Measurements from ENCODE around the gene DOCK10. TPM values are rescaled to one million over a fixed set of nuclear protein-coding genes. Genes with fewer than 3 reads are reported as not detected.

The DOCK10 gene
- total RNA-seq, 6 experiments from 2014 or later: 61.1 to 78.8 (median 75.8) TPM

- Mint-ChIP-seq H3K9me3 (no peaks in the 10 kb centered on the region), H3K4me3 (peak overlapping the region; percentile 83)
Observed at GRCh38 chr2:225011585-225011984, 30.7 kb downstream of the DOCK10 start.

GRCh38 chr2:225010804-225011203 is 31.5 kb downstream of the DOCK10 start:
- DNase-seq: peak; percentile 84
- Mint-ChIP-seq H3K4me1 (ENCODE audit: low read depth) (peaks cover 99% of the 10 kb centered on the region), H3K4me3 (peak overlapping the region; percentile 83), H3K27me3 (ENCODE audit: insufficient read depth) (no peaks in the 10 kb centered on the region), H3K9me3 (no peaks in the 10 kb centered on the region), H3K27ac (peak overlapping the region; percentile 97), H3K36me3 (ENCODE audit: low read depth) (peaks cover 43% of the 10 kb centered on the region)
- TF ChIP-seq CTCF (IDR thresholded peaks at IDR 0.05): no peak

More at GRCh38 chr2:225011585-225011984, 30.7 kb downstream of the DOCK10 start:
- Mint-ChIP-seq H3K4me1 (ENCODE audit: low read depth) (peaks cover 95% of the 10 kb centered on the region), H3K27ac (peak overlapping the region; percentile 97), H3K27me3 (ENCODE audit: insufficient read depth) (no peaks in the 10 kb centered on the region), H3K36me3 (ENCODE audit: low read depth) (peaks cover 37% of the 10 kb centered on the region)
- DNase-seq: peak; percentile 17
- no peak; the same call in 1 of the 2 replicates for TF ChIP-seq CTCF (IDR thresholded peaks at IDR 0.05)

- no peak for TF ChIP-seq CTCF (IDR thresholded peaks at IDR 0.05)
- H3K27ac Mint-ChIP-seq: peak overlapping the region; percentile 97
- H3K36me3 Mint-ChIP-seq (ENCODE audit: low read depth): peaks cover 38% of the 10 kb centered on the region
- H3K4me1 Mint-ChIP-seq (ENCODE audit: low read depth): peaks cover 100% of the 10 kb centered on the region
- no peaks in the 10 kb centered on the region for H3K9me3 Mint-ChIP-seq
- H3K4me3 Mint-ChIP-seq: peak overlapping the region; percentile 83
- H3K27me3 Mint-ChIP-seq (ENCODE audit: insufficient read depth): no peaks in the 10 kb centered on the region
- DNase-seq: no peak
Observed at GRCh38 chr2:225009768-225010167, 32.5 kb downstream of the DOCK10 start.

- peak; percentile 70 for TF ChIP-seq CTCF (IDR thresholded peaks at IDR 0.05)
- Mint-ChIP-seq H3K9me3 (no peaks in the 10 kb centered on the region), H3K4me1 (ENCODE audit: low read depth) (peaks cover 100% of the 10 kb centered on the region), H3K27me3 (ENCODE audit: insufficient read depth) (no peaks in the 10 kb centered on the region), H3K4me3 (no peak overlapping the region), H3K36me3 (ENCODE audit: low read depth) (peaks cover 38% of the 10 kb centered on the region), H3K27ac (peak overlapping the region; percentile 97)
- no peak for DNase-seq
Observed at GRCh38 chr2:225008935-225009334, 33.3 kb downstream of the DOCK10 start.

GRCh38 chr2:225008179-225008856 is 34.0 kb downstream of the DOCK10 start:
- no peak for TF ChIP-seq CTCF (IDR thresholded peaks at IDR 0.05)
- H3K9me3 Mint-ChIP-seq: no peaks in the 10 kb centered on the region
- no peak overlapping the region for H3K4me3 Mint-ChIP-seq
- no peaks in the 10 kb centered on the region for H3K27me3 Mint-ChIP-seq (ENCODE audit: insufficient read depth)
- peaks cover 100% of the 10 kb centered on the region for H3K4me1 Mint-ChIP-seq (ENCODE audit: low read depth)
- no peak for DNase-seq
- peaks cover 38% of the 10 kb centered on the region for H3K36me3 Mint-ChIP-seq (ENCODE audit: low read depth)
- peak overlapping the region; percentile 97 for H3K27ac Mint-ChIP-seq
